ENCODE results near the gene UCP1. TPM values are rescaled to one million over a fixed set of nuclear protein-coding genes. Genes with fewer than 3 reads are reported as not detected.

Gene UCP1
- total RNA-seq, 1 donor from 2014 or later: 19.5 TPM

DNA sequence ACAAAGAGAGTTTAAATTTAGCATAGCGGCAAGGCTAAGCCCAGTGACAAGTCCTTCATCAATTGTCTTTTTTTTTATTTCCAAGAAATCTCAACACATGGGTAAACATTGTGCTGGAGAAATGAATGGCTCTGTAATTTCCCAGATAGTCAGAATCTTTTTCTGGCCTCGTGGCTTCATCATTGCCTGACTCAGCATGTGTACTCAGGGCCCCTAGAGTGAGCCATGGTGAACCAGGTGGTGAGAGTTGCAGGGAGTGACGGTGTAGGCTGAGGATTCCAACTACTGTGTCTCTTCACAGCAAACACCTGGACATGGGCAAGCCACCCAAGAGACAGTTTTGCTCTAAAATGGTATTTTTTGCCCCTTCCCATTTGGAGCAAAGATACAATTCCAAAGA, 43.1 kb upstream of the UCP1 start:
- Mint-ChIP-seq H3K4me3 (ENCODE audit: unreplicated experiment) (no peak overlapping the region), H3K36me3 (ENCODE audit: low read depth, unreplicated experiment) (no peaks in the 10 kb centered on the region), H3K9me3 (ENCODE audit: unreplicated experiment) (no peaks in the 10 kb centered on the region), H3K4me1 (ENCODE audit: unreplicated experiment) (peaks cover 12% of the 10 kb centered on the region), H3K27me3 (ENCODE audit: unreplicated experiment) (peaks cover 2% of the 10 kb centered on the region), H3K27ac (ENCODE audit: unreplicated experiment) (no peak overlapping the region)
- TF ChIP-seq, protein P1, sequence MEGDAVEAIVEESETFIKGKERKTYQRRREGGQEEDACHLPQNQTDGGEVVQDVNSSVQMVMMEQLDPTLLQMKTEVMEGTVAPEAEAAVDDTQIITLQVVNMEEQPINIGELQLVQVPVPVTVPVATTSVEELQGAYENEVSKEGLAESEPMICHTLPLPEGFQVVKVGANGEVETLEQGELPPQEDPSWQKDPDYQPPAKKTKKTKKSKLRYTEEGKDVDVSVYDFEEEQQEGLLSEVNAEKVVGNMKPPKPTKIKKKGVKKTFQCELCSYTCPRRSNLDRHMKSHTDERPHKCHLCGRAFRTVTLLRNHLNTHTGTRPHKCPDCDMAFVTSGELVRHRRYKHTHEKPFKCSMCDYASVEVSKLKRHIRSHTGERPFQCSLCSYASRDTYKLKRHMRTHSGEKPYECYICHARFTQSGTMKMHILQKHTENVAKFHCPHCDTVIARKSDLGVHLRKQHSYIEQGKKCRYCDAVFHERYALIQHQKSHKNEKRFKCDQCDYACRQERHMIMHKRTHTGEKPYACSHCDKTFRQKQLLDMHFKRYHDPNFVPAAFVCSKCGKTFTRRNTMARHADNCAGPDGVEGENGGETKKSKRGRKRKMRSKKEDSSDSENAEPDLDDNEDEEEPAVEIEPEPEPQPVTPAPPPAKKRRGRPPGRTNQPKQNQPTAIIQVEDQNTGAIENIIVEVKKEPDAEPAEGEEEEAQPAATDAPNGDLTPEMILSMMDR (IDR thresholded peaks at IDR 0.05; ENCODE audit: unreplicated experiment): no peak
- DNase-seq (ENCODE audit: low spot score): no peak

DNA sequence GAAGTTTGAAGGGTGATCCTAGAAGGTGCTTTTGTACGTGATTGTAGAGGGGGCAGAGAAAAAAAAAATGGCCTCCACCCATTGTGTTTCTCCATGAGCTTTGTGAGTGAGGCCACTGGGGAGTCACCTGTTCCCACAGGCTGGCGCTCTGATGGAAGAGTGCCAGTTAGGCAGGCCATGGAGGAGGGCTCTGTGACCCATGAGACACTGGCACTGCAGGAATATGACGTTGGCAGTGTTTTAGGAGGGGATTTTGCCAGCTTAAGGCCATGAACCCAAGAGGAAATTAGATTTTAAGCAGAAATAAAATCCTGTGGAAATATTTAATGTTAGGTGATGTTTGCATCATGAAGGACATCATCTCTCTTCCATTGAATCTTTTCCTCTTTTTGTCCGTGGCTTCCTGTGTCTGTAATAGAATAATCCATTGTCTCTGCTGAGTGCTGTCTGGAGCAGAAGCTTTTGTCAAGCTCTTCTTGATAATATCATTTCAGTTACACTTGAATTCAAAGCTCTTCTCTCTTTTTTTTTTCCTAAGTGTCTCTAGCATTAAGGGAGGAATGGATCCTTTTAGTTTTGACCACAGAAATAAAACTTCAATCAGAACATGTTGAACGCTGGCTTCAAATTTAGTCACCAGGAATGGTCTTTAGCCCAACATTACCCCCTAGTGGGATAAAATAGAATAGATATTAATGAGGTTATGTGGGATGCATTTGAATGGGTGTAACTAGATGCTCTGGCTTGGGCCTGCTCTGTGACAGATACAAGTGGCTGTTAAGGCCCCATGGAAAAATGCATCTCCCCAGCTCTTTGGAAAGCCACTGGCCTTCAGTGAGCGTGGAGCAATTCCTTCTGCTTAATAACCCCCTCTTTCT, 41.0 kb upstream of the UCP1 start:
- H3K4me3 Mint-ChIP-seq (ENCODE audit: unreplicated experiment): no peak overlapping the region
- peak overlapping the region; percentile 81 for H3K27ac Mint-ChIP-seq (ENCODE audit: unreplicated experiment)
- H3K4me1 Mint-ChIP-seq (ENCODE audit: unreplicated experiment): peaks cover 12% of the 10 kb centered on the region
- TF ChIP-seq, protein P1 (IDR thresholded peaks at IDR 0.05; ENCODE audit: unreplicated experiment): peak; percentile 67
- H3K27me3 Mint-ChIP-seq (ENCODE audit: unreplicated experiment): peaks cover 4% of the 10 kb centered on the region
- H3K36me3 Mint-ChIP-seq (ENCODE audit: low read depth, unreplicated experiment): no peaks in the 10 kb centered on the region
- H3K9me3 Mint-ChIP-seq (ENCODE audit: unreplicated experiment): no peaks in the 10 kb centered on the region
- no peak for DNase-seq (ENCODE audit: low spot score)

DNA sequence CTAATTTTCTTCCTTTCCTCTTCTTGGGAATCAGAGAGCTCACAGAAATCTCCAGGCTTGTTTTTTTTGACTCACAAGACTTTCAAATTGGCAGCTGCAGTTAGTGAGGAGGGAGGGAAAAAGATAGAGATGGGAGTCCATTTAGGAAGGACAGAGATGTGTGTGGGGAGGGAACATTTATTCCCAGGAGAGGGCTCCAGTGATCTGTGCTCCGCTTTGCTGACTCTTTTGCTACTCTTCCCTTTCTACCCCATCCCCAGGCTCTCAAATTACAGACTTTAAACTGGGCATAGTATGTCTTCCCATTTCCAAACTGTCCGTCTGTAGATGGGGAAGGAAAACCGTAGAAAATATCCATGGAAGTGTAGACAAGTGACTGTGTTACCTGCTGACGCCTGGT, 39.1 kb upstream of the UCP1 start:
- no peak for DNase-seq (ENCODE audit: low spot score)

DNA sequence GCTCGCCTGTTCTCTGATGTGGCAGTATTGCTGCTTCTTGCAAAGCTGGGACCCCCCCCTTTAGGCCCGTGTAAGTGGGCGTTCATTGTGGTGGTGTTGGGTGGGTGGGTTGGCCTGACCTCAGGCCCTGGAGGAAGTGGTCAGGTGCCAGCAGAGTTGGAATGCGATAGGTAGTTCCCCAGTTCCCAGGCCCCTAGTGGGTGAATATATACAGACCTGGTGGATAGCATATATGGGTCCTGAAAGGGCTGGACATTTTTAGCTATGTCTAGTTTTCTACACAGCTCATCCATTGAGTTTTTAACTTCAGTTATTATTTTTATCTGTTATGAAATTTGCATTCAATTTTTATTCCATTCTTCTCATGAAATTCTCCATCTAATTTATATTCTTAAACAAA, 35.8 kb upstream of the UCP1 start:
- Mint-ChIP-seq H3K27ac (ENCODE audit: unreplicated experiment) (no peak overlapping the region), H3K4me3 (ENCODE audit: unreplicated experiment) (no peak overlapping the region), H3K27me3 (ENCODE audit: unreplicated experiment) (peaks cover 9% of the 10 kb centered on the region), H3K36me3 (ENCODE audit: low read depth, unreplicated experiment) (no peaks in the 10 kb centered on the region), H3K9me3 (ENCODE audit: unreplicated experiment) (no peaks in the 10 kb centered on the region), H3K4me1 (ENCODE audit: unreplicated experiment) (peaks cover 16% of the 10 kb centered on the region)
- TF ChIP-seq, protein P1 (IDR thresholded peaks at IDR 0.05; ENCODE audit: unreplicated experiment): no peak
- DNase-seq (ENCODE audit: low spot score): no peak

More for the DNA sequence above, 39.1 kb upstream of the UCP1 start:
- Mint-ChIP-seq H3K4me1 (ENCODE audit: unreplicated experiment) (peaks cover 21% of the 10 kb centered on the region), H3K36me3 (ENCODE audit: low read depth, unreplicated experiment) (no peaks in the 10 kb centered on the region), H3K27me3 (ENCODE audit: unreplicated experiment) (peaks cover 6% of the 10 kb centered on the region), H3K9me3 (ENCODE audit: unreplicated experiment) (no peaks in the 10 kb centered on the region), H3K27ac (ENCODE audit: unreplicated experiment) (no peak overlapping the region), H3K4me3 (ENCODE audit: unreplicated experiment) (no peak overlapping the region)
- TF ChIP-seq, protein P1 (IDR thresholded peaks at IDR 0.05; ENCODE audit: unreplicated experiment): no peak

DNA sequence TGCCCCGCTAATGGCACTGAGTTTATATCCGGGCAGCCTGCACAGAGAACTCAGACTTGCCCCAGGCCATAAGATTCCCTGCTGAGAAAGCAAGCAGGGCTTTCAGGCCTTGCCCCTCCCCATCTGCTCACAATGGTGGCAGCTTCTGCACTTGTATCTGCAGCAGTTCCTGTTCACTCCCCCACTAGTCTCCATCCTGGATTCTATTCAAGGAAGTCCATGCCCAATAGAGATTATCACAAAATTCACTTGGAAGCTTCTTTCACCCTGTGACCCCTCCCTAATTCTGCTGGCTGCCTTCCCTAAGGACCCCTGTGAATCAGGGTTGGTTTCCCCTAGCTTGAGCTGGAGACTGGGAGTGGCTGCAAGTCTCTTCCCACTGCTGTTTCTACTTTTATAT, 34.5 kb upstream of the UCP1 start:
- TF ChIP-seq, protein P1 (IDR thresholded peaks at IDR 0.05; ENCODE audit: unreplicated experiment): no peak
- no peak overlapping the region for H3K4me3 Mint-ChIP-seq (ENCODE audit: unreplicated experiment)
- H3K9me3 Mint-ChIP-seq (ENCODE audit: unreplicated experiment): no peaks in the 10 kb centered on the region
- peaks cover 9% of the 10 kb centered on the region for H3K27me3 Mint-ChIP-seq (ENCODE audit: unreplicated experiment)
- peaks cover 13% of the 10 kb centered on the region for H3K4me1 Mint-ChIP-seq (ENCODE audit: unreplicated experiment)
- H3K36me3 Mint-ChIP-seq (ENCODE audit: low read depth, unreplicated experiment): no peaks in the 10 kb centered on the region
- no peak for DNase-seq (ENCODE audit: low spot score)
- no peak overlapping the region for H3K27ac Mint-ChIP-seq (ENCODE audit: unreplicated experiment)
